Endodermal cell (in vitro differentiated cells): ENCODE measurements around the gene MGAT5B. TPM values are rescaled to one million over a fixed set of nuclear protein-coding genes. Genes with fewer than 3 reads are reported as not detected.

Experiments
- DNase-seq: peaks from one replicate; pipeline ENCODE4 v3.0.0-alpha.2; 2017
- H3K27ac ChIP-seq: 2 replicates; pipeline ENCODE4 v1.5.1; 2013; ENCODE audit warnings: mild to moderate bottlenecking, low read depth, low read length, moderate library complexity
- H3K27me3 ChIP-seq: 2 replicates; pipeline ENCODE4 v1.6.1; 2013; ENCODE audit warnings: mild to moderate bottlenecking, low read length, moderate library complexity; ENCODE audit not compliant: insufficient read depth, control insufficient read depth, poor library complexity, severe bottlenecking
- H3K36me3 ChIP-seq: 2 replicates; pipeline ENCODE4 v1.7.0; 2013; ENCODE audit warnings: mild to moderate bottlenecking, low read length, moderate library complexity; ENCODE audit not compliant: control insufficient read depth, insufficient read depth
- H3K4me1 ChIP-seq: one replicate; pipeline ENCODE4 v1.7.0; 2013; ENCODE audit warnings: low read length; ENCODE audit not compliant: control insufficient read depth, insufficient read depth
- H3K4me3 ChIP-seq: 2 replicates; pipeline ENCODE4 v1.5.1; 2013; ENCODE audit warnings: mild to moderate bottlenecking, low read length, moderate library complexity
- H3K9ac ChIP-seq: 2 replicates; pipeline ENCODE4 v1.6.1; 2013; ENCODE audit warnings: mild to moderate bottlenecking, low read length, moderate library complexity; ENCODE audit not compliant: poor library complexity, severe bottlenecking; ENCODE audit errors: extremely low read depth
- H3K9me3 ChIP-seq: 2 replicates; pipeline ENCODE4 v1.6.1; 2013; ENCODE audit warnings: mild to moderate bottlenecking, low read length, moderate library complexity; ENCODE audit not compliant: control insufficient read depth
- H3K27ac Mint-ChIP-seq: 2 replicates; pipeline ENCODE4 v1.8.0; 2020; ENCODE audit warnings: mixed read lengths
- H3K27me3 Mint-ChIP-seq: 2 replicates; pipeline ENCODE4 v1.8.0; 2021; ENCODE audit warnings: mild to moderate bottlenecking, mixed read lengths; ENCODE audit not compliant: insufficient read depth
- H3K36me3 Mint-ChIP-seq: 2 replicates; pipeline ENCODE4 v1.8.0; 2020; ENCODE audit warnings: low read depth, mixed read lengths
- H3K4me1 Mint-ChIP-seq: 2 replicates; pipeline ENCODE4 v1.8.0; 2020; ENCODE audit warnings: mixed read lengths
- H3K4me3 Mint-ChIP-seq: 2 replicates; pipeline ENCODE4 v1.8.0; 2020; ENCODE audit warnings: mild to moderate bottlenecking, moderate library complexity, mixed read lengths
- H3K9me3 Mint-ChIP-seq: 2 replicates; pipeline ENCODE4 v1.8.0; 2020; ENCODE audit warnings: mild to moderate bottlenecking, mixed read lengths
- CTCF ChIP-seq: fragments of 200-600 bp; sonication (generic); conservative IDR thresholded peaks from 2 replicates; pipeline ENCODE4 v1.5.0; 2021; ENCODE audit warnings: antibody characterized with exemption, mild to moderate bottlenecking
- WGBS, 2 experiments: methylation state at CpG; one replicate each; pipeline versions ENCODE4 v1.1.5 to v1.1.7; 2013; ENCODE audit warnings: missing lambda C conversion rate in 2 of 2, mixed read lengths in 1 of 2; ENCODE audit not compliant: insufficient coverage in 1 of 2, insufficient read length in 1 of 2; 5-methylcytosine and 5-hydroxymethylcytosine counted together
- total RNA-seq, 2 donors: library from RNA; stranded (reverse); fragmentation: NEBNext Ultra II Directional in 1 of 2; extraction: Animal tissue kit (Norgen Biotek cat#: 25700) in 1 of 2; gene quantifications; 2 replicates in 1 of 2; 3 replicates in 1 of 2; pipeline ENCODE4 v1.2.1, GENCODE V29; 2021

Gene MGAT5B
- total RNA-seq, 2 donors from 2014 or later = 2.9 to 3.3 TPM

- no peak for DNase-seq
- no peak overlapping the region for H3K4me3 Mint-ChIP-seq
- Histone ChIP-seq H3K27me3 (no peaks in the 10 kb centered on the region), H3K4me3 (no peak overlapping the region), H3K36me3 (no peaks in the 10 kb centered on the region), H3K27ac (peak overlapping the region; percentile 38), H3K9me3 (no peaks in the 10 kb centered on the region), H3K4me1 (no peaks in the 10 kb centered on the region), H3K9ac (no peak overlapping the region)
- H3K27me3 Mint-ChIP-seq = no peaks in the 10 kb centered on the region
- WGBS, 2 experiments = 75 to 85% methylated on average over 3 to 8 of the region's 8 CpGs
- no peaks in the 10 kb centered on the region for H3K9me3 Mint-ChIP-seq
- TF ChIP-seq CTCF = no peak
- no peaks in the 10 kb centered on the region for H3K36me3 Mint-ChIP-seq
- H3K4me1 Mint-ChIP-seq = peaks cover 3% of the 10 kb centered on the region
- no peak overlapping the region for H3K27ac Mint-ChIP-seq
Measured at GRCh38 chr17:76986365-76986764, 118.2 kb downstream of the MGAT5B start.

- H3K9ac ChIP-seq = no peak overlapping the region
- no peak overlapping the region for H3K27ac ChIP-seq
- peak; percentile 48 for DNase-seq
- 86 to 91% methylated on average over 5 to 15 of the region's 15 CpGs for WGBS, 2 experiments
- no peaks in the 10 kb centered on the region for H3K9me3 ChIP-seq
- H3K4me1 Mint-ChIP-seq = peaks cover 3% of the 10 kb centered on the region
- TF ChIP-seq CTCF = no peak
- no peaks in the 10 kb centered on the region for H3K36me3 Mint-ChIP-seq
- no peaks in the 10 kb centered on the region for H3K4me1 ChIP-seq
- H3K27me3 ChIP-seq = no peaks in the 10 kb centered on the region
- H3K27me3 Mint-ChIP-seq = peaks cover 5% of the 10 kb centered on the region
- no peaks in the 10 kb centered on the region for H3K36me3 ChIP-seq
- H3K27ac Mint-ChIP-seq = no peak overlapping the region
- no peak overlapping the region for H3K4me3 Mint-ChIP-seq
- H3K4me3 ChIP-seq = no peak overlapping the region
- H3K9me3 Mint-ChIP-seq = no peaks in the 10 kb centered on the region
Measured at GRCh38 chr17:76987486-76988093, 119.4 kb downstream of the MGAT5B start.

GRCh38 chr17:76988796-76989195, 120.6 kb downstream of the MGAT5B start:
- Histone ChIP-seq H3K4me3 (no peak overlapping the region), H3K27ac (no peak overlapping the region), H3K36me3 (no peaks in the 10 kb centered on the region), H3K4me1 (no peaks in the 10 kb centered on the region), H3K27me3 (no peaks in the 10 kb centered on the region), H3K9ac (no peak overlapping the region), H3K9me3 (no peaks in the 10 kb centered on the region)
- Mint-ChIP-seq H3K27ac (no peak overlapping the region), H3K9me3 (no peaks in the 10 kb centered on the region), H3K36me3 (no peaks in the 10 kb centered on the region), H3K27me3 (peaks cover 5% of the 10 kb centered on the region), H3K4me1 (no peaks in the 10 kb centered on the region), H3K4me3 (no peak overlapping the region)
- no peak for TF ChIP-seq CTCF
- no peak for DNase-seq
- 94 to 98% methylated on average over 6 to 13 of the region's 13 CpGs for WGBS, 2 experiments
